Myocyte (in vitro differentiated cells): Measurements from ENCODE around the gene NRXN3. TPM values are rescaled to one million over a fixed set of nuclear protein-coding genes. Genes with fewer than 3 reads are reported as not detected.

Source experiments
- DNase-seq: peaks from one replicate; pipeline ENCODE4 v3.0.0-alpha.2; 2012; ENCODE audit warnings: low read depth
- total RNA-seq: library from RNA; depleted of rRNA; stranded (reverse); fragments of >200 nt; gene quantifications from 2 replicates; pipeline ENCODE4 v1.2.3, GENCODE V29; 2014

The NRXN3 gene
- total RNA-seq, 1 donor from 2014 or later, result 0.05 TPM

- DNase-seq, result no peak
Observed at GRCh38 chr14:78173346-78174035, 3.3 kb downstream of the NRXN3 start.

- DNase-seq, result no peak
Observed at GRCh38 chr14:78175412-78175811, 5.2 kb downstream of the NRXN3 start.

- DNase-seq, result no peak
Observed at GRCh38 chr14:78178071-78178470, 7.9 kb downstream of the NRXN3 start.

- DNase-seq, result no peak
Observed at GRCh38 chr14:78178971-78179370, 8.8 kb downstream of the NRXN3 start.

GRCh38 chr14:78181270-78181669, 11.1 kb downstream of the NRXN3 start:
- no peak for DNase-seq

GRCh38 chr14:78182722-78183121, 12.5 kb downstream of the NRXN3 start:
- DNase-seq, result no peak

- DNase-seq, result no peak
Observed at GRCh38 chr14:78184157-78184556, 14.0 kb downstream of the NRXN3 start.

- DNase-seq, result no peak
Observed at GRCh38 chr14:78186277-78186676, 16.1 kb downstream of the NRXN3 start.

- no peak for DNase-seq
Observed at GRCh38 chr14:78188882-78189281, 18.7 kb downstream of the NRXN3 start.

GRCh38 chr14:78195431-78195830, 25.3 kb downstream of the NRXN3 start:
- no peak for DNase-seq

- no peak for DNase-seq
Observed at GRCh38 chr14:78196323-78196722, 26.1 kb downstream of the NRXN3 start.

GRCh38 chr14:78197051-78197450, 26.9 kb downstream of the NRXN3 start:
- DNase-seq, result no peak

- no peak for DNase-seq
Observed at GRCh38 chr14:78202163-78202562, 32.0 kb downstream of the NRXN3 start.

GRCh38 chr14:78202976-78203375, 32.8 kb downstream of the NRXN3 start:
- no peak for DNase-seq

- DNase-seq, result no peak
Observed at GRCh38 chr14:78207414-78207813, 37.2 kb downstream of the NRXN3 start.

GRCh38 chr14:78220273-78220672, 50.1 kb downstream of the NRXN3 start:
- no peak for DNase-seq

- no peak for DNase-seq
Observed at GRCh38 chr14:78222746-78223145, 52.6 kb downstream of the NRXN3 start.

- no peak for DNase-seq
Observed at GRCh38 chr14:78227248-78228077, 57.3 kb downstream of the NRXN3 start.

- DNase-seq, result no peak
Observed at GRCh38 chr14:78228702-78229327, 58.6 kb downstream of the NRXN3 start.

- no peak for DNase-seq
Observed at GRCh38 chr14:78232231-78233000, 62.2 kb downstream of the NRXN3 start.

- DNase-seq, result no peak
Observed at GRCh38 chr14:78238141-78238540, 68.0 kb downstream of the NRXN3 start.
